PFSK-1 (cell line): ENCODE measurements around the gene GTF2H4.

ENCODE experiments used
- FOXP2 ChIP-seq: optimal IDR thresholded peaks from 2 replicates; pipeline ENCODE3; 2011; ENCODE audit warnings: borderline replicate concordance, control low read depth, inconsistent platforms; ENCODE audit not compliant: insufficient read depth; ENCODE audit errors: extremely low read length, extremely low read depth
- REST ChIP-seq, 2 experiments: IDR thresholded peaks; 2 replicates each; pipeline versions ENCODE4 v1.6.1 to v1.8.0; 2011 to 2012; ENCODE audit warnings: low read depth in 2 of 2, low read length in 2 of 2, control low read depth in 1 of 2, inconsistent platforms in 1 of 2, mild to moderate bottlenecking in 1 of 2, moderate library complexity in 1 of 2; ENCODE audit not compliant: insufficient read depth in 1 of 2
- SIN3A ChIP-seq: IDR thresholded peaks from 2 replicates; pipeline ENCODE4 v1.6.1; 2012; ENCODE audit warnings: mild to moderate bottlenecking, low read length, moderate library complexity, borderline replicate concordance; ENCODE audit not compliant: insufficient read depth

GRCh38 chr6:30864325-30864724, 43.7 kb upstream of the GTF2H4 start:
- TF ChIP-seq REST (IDR thresholded peaks at IDR 0.05; ENCODE audit: insufficient read depth in 1 of 2, low read depth in 2 of 2, low read length in 2 of 2): no peak
- no peak for TF ChIP-seq FOXP2
- no peak for TF ChIP-seq SIN3A
